D721Med (cell line): ENCODE data around the gene FARP2.
"Not testable (repeated sequence)": the region's sequence is repeated elsewhere in the genome, so short reads cannot be mapped to it uniquely, and the experiment has no call there.

ENCODE experiments used
- DNase-seq: peaks from one replicate; pipeline ENCODE4 v3.0.0; 2011; ENCODE audit warnings: low spot score; ENCODE audit not compliant: insufficient read length
- FAIRE-seq: peaks from 2 replicates; lab custom pipeline; 2011; peaks lifted over from hg19 to GRCh38; lab: Jason Lieb, UNC
- CTCF ChIP-seq: IDR thresholded peaks from 2 replicates; pipeline ENCODE4 v1.5.1; 2012; ENCODE audit warnings: mild to moderate bottlenecking, control low read depth; ENCODE audit not compliant: insufficient read depth; ENCODE audit errors: missing control alignments

Gene FARP2

GRCh38 chr2:241451840-241452506, 95.9 kb downstream of the FARP2 start:
- no peak for TF ChIP-seq CTCF
- FAIRE-seq, result no peak
- DNase-seq, result no peak

DNA sequence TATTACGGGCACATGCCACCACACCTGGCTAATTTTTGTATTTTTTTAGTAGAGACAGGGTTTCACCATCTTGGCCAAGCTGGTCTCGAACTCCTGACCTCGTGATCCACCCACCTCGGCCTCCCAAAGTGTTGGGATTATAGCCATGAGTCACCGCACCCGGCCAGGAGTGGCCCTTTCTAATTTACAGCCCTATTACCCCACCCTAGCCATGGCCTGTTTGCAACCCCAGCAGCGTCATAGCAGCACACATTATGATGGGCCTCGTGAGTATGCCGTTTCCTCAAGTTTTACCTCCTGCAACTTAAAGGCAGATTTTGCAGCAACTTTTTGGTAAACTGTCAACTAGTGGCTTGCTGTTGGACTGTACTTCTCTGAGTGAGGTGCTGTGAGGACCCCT, 97.8 kb downstream of the FARP2 start:
- FAIRE-seq, DNase-seq: not testable (repeated sequence)

GRCh38 chr2:241454837-241455485, 98.9 kb downstream of the FARP2 start:
- DNase-seq (no peak), FAIRE-seq (no peak)
- no peak for TF ChIP-seq CTCF

GRCh38 chr2:241456546-241456945, 100.5 kb downstream of the FARP2 start:
- FAIRE-seq, result no peak
- no peak for TF ChIP-seq CTCF

DNA sequence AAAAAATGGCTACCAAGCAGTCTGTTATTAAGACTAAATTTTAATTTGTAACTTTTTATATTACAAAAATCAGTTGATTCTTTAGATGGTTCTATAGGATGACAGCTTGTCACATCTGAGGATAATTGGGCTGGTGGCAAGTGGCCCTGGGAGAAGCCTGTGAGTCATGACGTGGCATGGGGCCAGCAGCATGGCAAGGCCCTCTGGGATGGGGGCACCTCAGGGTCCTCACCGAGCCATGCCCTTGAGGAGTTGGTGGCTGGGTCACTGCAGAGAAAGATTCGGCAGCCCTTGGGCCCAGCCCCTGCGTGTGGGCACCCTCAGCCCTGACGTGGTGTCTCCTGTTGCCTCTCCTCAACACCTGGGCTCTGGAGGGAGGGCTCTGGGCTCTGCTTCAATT, 102.6 kb downstream of the FARP2 start:
- TF ChIP-seq CTCF, result no peak
- FAIRE-seq (no peak), DNase-seq (no peak)

More at GRCh38 chr2:241456546-241456945, 100.5 kb downstream of the FARP2 start:
- no peak for DNase-seq

- TF ChIP-seq CTCF, result no peak
- no peak for FAIRE-seq
- no peak for DNase-seq
These were observed 103.4 kb downstream of the FARP2 start for GRCh38 chr2:241459520-241459919.

GRCh38 chr2:241460631-241461030, 104.5 kb downstream of the FARP2 start:
- TF ChIP-seq CTCF, result no peak
- FAIRE-seq (no peak), DNase-seq (no peak)
